ENCODE results near the gene PRKG2. TPM values are rescaled to one million over a fixed set of nuclear protein-coding genes. Genes with fewer than 3 reads are reported as not detected.

The PRKG2 gene
- total RNA-seq, 4 donors from 2014 or later, result 0.20 TPM; not detected in 3

DNA sequence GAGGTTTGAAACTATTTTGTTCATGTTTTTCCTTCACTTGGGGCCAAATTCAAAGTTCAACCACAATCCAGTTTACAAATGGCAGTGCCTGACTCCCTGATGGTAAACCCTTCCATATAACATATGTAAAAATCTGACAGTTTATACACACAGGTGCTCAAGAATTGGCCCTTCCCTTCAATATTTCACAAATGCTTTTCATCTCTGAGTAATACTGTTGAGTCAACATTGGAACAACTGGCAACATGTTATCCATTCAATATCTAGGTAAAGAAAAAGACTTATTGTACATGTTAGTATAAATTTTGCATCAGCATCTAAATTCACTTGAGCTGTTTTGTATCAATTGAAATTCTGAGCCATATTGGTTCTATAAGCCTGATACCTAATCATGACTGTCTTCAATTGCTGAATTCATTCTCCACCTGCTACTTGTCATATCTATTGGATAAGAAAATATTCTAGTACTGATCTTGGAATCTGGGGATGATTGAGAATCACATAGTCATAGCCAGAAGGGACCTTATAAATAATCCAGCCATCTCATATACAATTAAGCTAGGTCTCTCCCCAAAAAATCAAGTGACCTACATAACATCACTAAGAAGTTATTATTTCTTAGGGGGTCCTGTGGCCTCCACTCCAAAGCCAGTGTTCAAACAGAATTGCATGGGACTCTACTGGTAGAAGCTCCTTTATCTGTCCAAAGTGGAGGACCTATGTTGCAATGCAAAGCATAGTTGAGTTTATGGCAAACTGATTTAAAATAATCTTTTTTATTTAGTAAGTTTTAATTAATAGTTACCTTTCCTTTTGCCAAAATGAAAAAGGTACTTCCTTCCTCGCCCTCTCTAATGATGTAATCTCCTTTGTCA lies 61.9 kb downstream of the PRKG2 start:
- TF ChIP-seq, protein P1, sequence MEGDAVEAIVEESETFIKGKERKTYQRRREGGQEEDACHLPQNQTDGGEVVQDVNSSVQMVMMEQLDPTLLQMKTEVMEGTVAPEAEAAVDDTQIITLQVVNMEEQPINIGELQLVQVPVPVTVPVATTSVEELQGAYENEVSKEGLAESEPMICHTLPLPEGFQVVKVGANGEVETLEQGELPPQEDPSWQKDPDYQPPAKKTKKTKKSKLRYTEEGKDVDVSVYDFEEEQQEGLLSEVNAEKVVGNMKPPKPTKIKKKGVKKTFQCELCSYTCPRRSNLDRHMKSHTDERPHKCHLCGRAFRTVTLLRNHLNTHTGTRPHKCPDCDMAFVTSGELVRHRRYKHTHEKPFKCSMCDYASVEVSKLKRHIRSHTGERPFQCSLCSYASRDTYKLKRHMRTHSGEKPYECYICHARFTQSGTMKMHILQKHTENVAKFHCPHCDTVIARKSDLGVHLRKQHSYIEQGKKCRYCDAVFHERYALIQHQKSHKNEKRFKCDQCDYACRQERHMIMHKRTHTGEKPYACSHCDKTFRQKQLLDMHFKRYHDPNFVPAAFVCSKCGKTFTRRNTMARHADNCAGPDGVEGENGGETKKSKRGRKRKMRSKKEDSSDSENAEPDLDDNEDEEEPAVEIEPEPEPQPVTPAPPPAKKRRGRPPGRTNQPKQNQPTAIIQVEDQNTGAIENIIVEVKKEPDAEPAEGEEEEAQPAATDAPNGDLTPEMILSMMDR (IDR thresholded peaks at IDR 0.05 in 4 of 5, conservative IDR thresholded peaks at IDR 0.05 in 1 of 5), result no peak
- TF ChIP-seq POLR2A (IDR thresholded peaks at IDR 0.05), result no peak
- Histone ChIP-seq H3K36me3 (no peaks in the 10 kb centered on the region), H3K9me3 (no peaks in the 10 kb centered on the region), H3K4me1 (no peaks in the 10 kb centered on the region), H3K27me3 (no peaks in the 10 kb centered on the region), H3K27ac (no peak overlapping the region), H3K4me3 (no peak overlapping the region)
- ATAC-seq (no peak), DNase-seq (no peak)
- intact Hi-C loops (cut with DNase I; ENCODE audit: low total_unique reads), result no loop called here
- in situ Hi-C loops (cut with MboI; ENCODE audit: low sequenced_read_pairs in 4 of 4), result no loop called here

DNA sequence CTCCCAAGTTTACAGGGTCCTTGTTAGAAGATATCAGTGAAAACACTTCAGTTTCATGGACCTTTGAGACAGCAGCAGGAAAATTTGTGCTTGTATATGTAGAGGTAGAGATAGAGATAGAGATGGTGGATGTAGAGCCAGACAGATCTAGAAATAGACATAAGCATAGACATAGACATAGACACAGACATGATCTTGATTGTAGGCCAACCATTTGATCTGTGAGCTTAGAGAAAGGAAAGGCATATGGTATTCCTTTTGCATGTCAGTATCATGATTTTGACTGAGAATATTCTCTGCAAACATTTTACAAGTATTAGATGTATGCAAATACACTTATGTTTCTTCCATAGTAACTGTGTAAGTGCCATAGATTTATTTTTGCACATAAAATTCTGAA lies 65.0 kb downstream of the PRKG2 start:
- intact Hi-C loops (cut with DNase I; ENCODE audit: low total_unique reads) (no loop called here), in situ Hi-C loops (cut with MboI; ENCODE audit: low sequenced_read_pairs in 4 of 4) (no loop called here)
- Histone ChIP-seq H3K27me3 (no peaks in the 10 kb centered on the region), H3K9me3 (no peaks in the 10 kb centered on the region), H3K4me3 (no peak overlapping the region), H3K4me1 (no peaks in the 10 kb centered on the region), H3K27ac (no peak overlapping the region), H3K36me3 (no peaks in the 10 kb centered on the region)
- TF ChIP-seq, protein P1 (IDR thresholded peaks at IDR 0.05 in 4 of 5, conservative IDR thresholded peaks at IDR 0.05 in 1 of 5), result no peak
- TF ChIP-seq POLR2A (IDR thresholded peaks at IDR 0.05), result no peak
- ATAC-seq (no peak), DNase-seq (no peak)

DNA sequence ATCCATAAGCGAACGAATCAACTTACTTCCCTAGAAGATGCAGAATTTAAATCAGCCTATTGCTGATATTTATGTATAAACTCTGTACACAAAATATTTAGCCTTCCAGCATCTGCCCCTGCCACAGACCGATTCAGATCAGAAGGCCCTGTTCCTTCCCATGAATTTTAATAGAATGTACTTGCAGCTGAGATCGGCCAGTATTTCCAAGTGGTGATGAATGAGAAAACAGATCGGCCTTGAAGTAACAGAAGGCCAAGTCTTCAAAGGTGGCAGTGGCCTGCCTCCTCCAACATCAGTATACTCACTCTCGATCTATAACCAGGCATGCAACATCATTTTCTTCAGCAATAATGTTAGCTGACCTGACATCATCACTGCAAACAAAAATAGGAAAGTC lies 66.4 kb downstream of the PRKG2 start:
- ATAC-seq (no peak), DNase-seq (no peak)
- H3K9me3 ChIP-seq, result no peaks in the 10 kb centered on the region
- H3K4me3 ChIP-seq, result no peak overlapping the region
- H3K36me3 ChIP-seq, result no peaks in the 10 kb centered on the region
- no peaks in the 10 kb centered on the region for H3K4me1 ChIP-seq
- H3K27me3 ChIP-seq, result no peaks in the 10 kb centered on the region
- TF ChIP-seq, protein P1 (IDR thresholded peaks at IDR 0.05 in 4 of 5, conservative IDR thresholded peaks at IDR 0.05 in 1 of 5), result no peak
- no peak for TF ChIP-seq POLR2A (IDR thresholded peaks at IDR 0.05)
- no peak overlapping the region for H3K27ac ChIP-seq
- intact Hi-C loops (cut with DNase I; ENCODE audit: low total_unique reads), result no loop called here
- in situ Hi-C loops (cut with MboI; ENCODE audit: low sequenced_read_pairs in 4 of 4), result no loop called here

DNA sequence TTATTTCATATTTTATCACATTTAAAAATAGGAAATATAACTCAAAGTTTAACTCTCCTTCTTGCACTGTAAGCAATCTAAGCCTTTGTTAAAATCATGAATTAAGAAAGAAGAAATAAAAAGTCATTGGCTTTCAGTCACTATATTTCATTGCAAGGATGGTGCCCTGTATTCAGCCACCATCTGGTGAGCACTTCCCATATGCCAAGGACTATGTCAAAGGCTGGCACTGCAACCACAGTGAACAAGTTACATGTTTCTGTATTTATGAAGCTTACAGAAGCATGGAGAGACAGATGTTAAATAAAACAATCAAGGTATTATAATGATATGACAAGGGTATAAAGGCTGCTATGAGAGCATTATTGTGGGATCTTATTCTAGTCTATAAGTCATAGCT lies 68.6 kb downstream of the PRKG2 start:
- no peaks in the 10 kb centered on the region for H3K9me3 ChIP-seq
- TF ChIP-seq, protein P1 (IDR thresholded peaks at IDR 0.05 in 4 of 5, conservative IDR thresholded peaks at IDR 0.05 in 1 of 5), result no peak
- TF ChIP-seq POLR2A (IDR thresholded peaks at IDR 0.05), result no peak

More for the DNA sequence above, 68.6 kb downstream of the PRKG2 start:
- H3K36me3 ChIP-seq, result no peaks in the 10 kb centered on the region
- no peak for ATAC-seq
- no peaks in the 10 kb centered on the region for H3K27me3 ChIP-seq
- H3K4me3 ChIP-seq, result no peak overlapping the region
- H3K27ac ChIP-seq, result no peak overlapping the region
- intact Hi-C loops (cut with DNase I; ENCODE audit: low total_unique reads) (no loop called here), in situ Hi-C loops (cut with MboI; ENCODE audit: low sequenced_read_pairs in 4 of 4) (no loop called here)
- no peaks in the 10 kb centered on the region for H3K4me1 ChIP-seq
- DNase-seq, result no peak
